H9 (cell line): Measurements from ENCODE around the gene ACACA. TPM values are rescaled to one million over a fixed set of nuclear protein-coding genes. Genes with fewer than 3 reads are reported as not detected.
A peak's percentile ranks its signal among the peaks of the same experiment; 100 is the strongest.

Experiments
- DNase-seq: peaks from one replicate; pipeline ENCODE4 v3.0.0-alpha.2; 2017
- H2AFZ ChIP-seq: one replicate; pipeline ENCODE4 v1.6.1; 2013; ENCODE audit warnings: mild to moderate bottlenecking, low read length, control low read depth, moderate library complexity
- H2AK5ac ChIP-seq: 2 replicates; pipeline ENCODE4 v1.6.1; 2013; ENCODE audit warnings: low read length, control low read depth, mixed read lengths; ENCODE audit not compliant: insufficient read length
- H2BK120ac ChIP-seq: one replicate; pipeline ENCODE4 v1.6.1; 2013; ENCODE audit warnings: low read depth, mild to moderate bottlenecking, low read length, control low read depth, inconsistent platforms; ENCODE audit not compliant: poor library complexity, severe bottlenecking
- H2BK12ac ChIP-seq: 2 replicates; pipeline ENCODE4 v1.6.1; 2013; ENCODE audit warnings: low read length, control low read depth, mixed read lengths, low read depth; ENCODE audit not compliant: insufficient read length
- H2BK15ac ChIP-seq: 2 replicates; pipeline ENCODE4 v1.6.1; 2013; ENCODE audit warnings: low read depth, low read length, control low read depth
- H2BK20ac ChIP-seq: one replicate; pipeline ENCODE4 v1.6.1; 2013; ENCODE audit warnings: low read depth, mild to moderate bottlenecking, low read length, control low read depth, inconsistent platforms; ENCODE audit not compliant: poor library complexity, severe bottlenecking
- H2BK5ac ChIP-seq: 2 replicates; pipeline ENCODE4 v1.6.1; 2013; ENCODE audit warnings: low read length, control low read depth, mixed read lengths; ENCODE audit not compliant: insufficient read length
- H3K14ac ChIP-seq: 2 replicates; pipeline ENCODE4 v1.6.1; 2013; ENCODE audit warnings: low read length, control low read depth; ENCODE audit not compliant: insufficient read depth
- H3K18ac ChIP-seq: 2 replicates; pipeline ENCODE4 v1.6.1; 2013; ENCODE audit warnings: low read depth, mild to moderate bottlenecking, mixed read lengths, low read length, control low read depth; ENCODE audit not compliant: insufficient read length
- H3K23ac ChIP-seq: 2 replicates; pipeline ENCODE4 v1.6.1; 2013; ENCODE audit warnings: low read length, control low read depth, mixed read lengths, low read depth; ENCODE audit not compliant: insufficient read length
- H3K23me2 ChIP-seq: 2 replicates; pipeline ENCODE4 v1.6.1; 2013; ENCODE audit warnings: low read depth, mild to moderate bottlenecking, mixed read lengths, low read length, control low read depth; ENCODE audit not compliant: insufficient read length, poor library complexity, severe bottlenecking
- H3K27ac ChIP-seq: 2 replicates; pipeline ENCODE4 v1.5.1; 2013; ENCODE audit warnings: low read length, control low read depth, mixed read lengths, low read depth; ENCODE audit not compliant: insufficient read length
- H3K27me3 ChIP-seq: 2 replicates; pipeline ENCODE4 v1.6.1; 2013; ENCODE audit warnings: low read length, control low read depth, inconsistent platforms; ENCODE audit not compliant: insufficient read depth
- H3K4ac ChIP-seq: 2 replicates; pipeline ENCODE4 v1.6.1; 2013; ENCODE audit warnings: low read depth, mild to moderate bottlenecking, control low read depth, inconsistent platforms, low read length, moderate library complexity
- H3K4me1 ChIP-seq: 2 replicates; pipeline ENCODE4 v1.6.1; 2013; ENCODE audit warnings: low read length, control low read depth, inconsistent platforms; ENCODE audit not compliant: insufficient read depth
- H3K4me2 ChIP-seq: 2 replicates; pipeline ENCODE4 v1.6.1; 2013; ENCODE audit warnings: low read length, control low read depth, mixed read lengths; ENCODE audit not compliant: insufficient read length, insufficient read depth
- H3K56ac ChIP-seq: 2 replicates; pipeline ENCODE4 v1.6.1; 2013; ENCODE audit warnings: low read depth, mild to moderate bottlenecking, mixed read lengths, low read length, control low read depth; ENCODE audit not compliant: insufficient read length
- H3K79me1 ChIP-seq: 2 replicates; pipeline ENCODE4 v1.6.1; 2013; ENCODE audit warnings: low read depth, mild to moderate bottlenecking, moderate library complexity, low read length, control low read depth, inconsistent platforms; ENCODE audit not compliant: insufficient read depth, poor library complexity, severe bottlenecking
- H3K79me2 ChIP-seq: 2 replicates; pipeline ENCODE4 v1.6.1; 2013; ENCODE audit warnings: low read length, control low read depth, inconsistent platforms; ENCODE audit not compliant: insufficient read depth
- H3K9ac ChIP-seq: 2 replicates; pipeline ENCODE4 v1.6.1; 2013; ENCODE audit warnings: low read length, control low read depth, mixed read lengths; ENCODE audit not compliant: insufficient read length; ENCODE audit errors: extremely low read depth
- H3K9me3 ChIP-seq: one replicate; pipeline ENCODE4 v1.6.1; 2013; ENCODE audit warnings: low read depth, low read length, inconsistent platforms; ENCODE audit not compliant: control insufficient read depth
- H3T11ph ChIP-seq: one replicate; pipeline ENCODE4 v1.6.1; 2013; ENCODE audit warnings: mild to moderate bottlenecking, low read length, control low read depth, inconsistent platforms
- H4K20me1 ChIP-seq: one replicate; pipeline ENCODE4 v1.6.1; 2013; ENCODE audit not compliant: control insufficient read depth, insufficient read length, insufficient read depth
- H4K5ac ChIP-seq: 2 replicates; pipeline ENCODE4 v1.6.1; 2013; ENCODE audit warnings: low read depth, mild to moderate bottlenecking, mixed read lengths, low read length, control low read depth; ENCODE audit not compliant: insufficient read length
- H4K8ac ChIP-seq: replicated peaks from 2 replicates; pipeline ENCODE4 v1.6.1; 2013; ENCODE audit warnings: low read length, control low read depth, mixed read lengths, low read depth; ENCODE audit not compliant: insufficient read length
- H4K91ac ChIP-seq: 2 replicates; pipeline ENCODE4 v1.6.1; 2013; ENCODE audit warnings: low read depth, mild to moderate bottlenecking, moderate library complexity, mixed read lengths, low read length, control low read depth; ENCODE audit not compliant: insufficient read length
- H3K27ac Mint-ChIP-seq, 3 experiments: 2 replicates in 2 of 3; 3 replicates in 1 of 3; pipeline ENCODE4 v1.8.0; 2020 to 2021; ENCODE audit warnings: mixed read lengths in 3 of 3, mild to moderate bottlenecking in 1 of 3, moderate library complexity in 1 of 3
- H3K27me3 Mint-ChIP-seq: 2 replicates; pipeline ENCODE4 v1.8.0; 2021; ENCODE audit warnings: low read depth, mild to moderate bottlenecking, moderate library complexity, mixed read lengths
- H3K36me3 Mint-ChIP-seq, 3 experiments: 2 replicates in 2 of 3; 3 replicates in 1 of 3; pipeline ENCODE4 v1.8.0; 2020 to 2021; ENCODE audit warnings: low read depth in 3 of 3, mixed read lengths in 3 of 3; ENCODE audit not compliant: insufficient read depth in 1 of 3
- H3K4me1 Mint-ChIP-seq, 2 experiments: 2 replicates each; pipeline ENCODE4 v1.8.0; 2020; ENCODE audit warnings: mixed read lengths in 2 of 2
- H3K4me3 Mint-ChIP-seq, 2 experiments: 2 replicates in 1 of 2; 3 replicates in 1 of 2; pipeline ENCODE4 v1.8.0; 2020 to 2021; ENCODE audit warnings: mild to moderate bottlenecking in 2 of 2, mixed read lengths in 2 of 2, moderate library complexity in 1 of 2
- H3K9me3 Mint-ChIP-seq, 2 experiments: 2 replicates in 1 of 2; 3 replicates in 1 of 2; pipeline ENCODE4 v1.8.0; 2020; ENCODE audit warnings: mild to moderate bottlenecking in 2 of 2, mixed read lengths in 2 of 2, moderate library complexity in 1 of 2
- WGBS: extraction: QIAGEN DNeasy Blood & Tissue Kit; methylation state at CpG from one replicate; pipeline ENCODE4 v1.1.7; 2013; ENCODE audit warnings: missing lambda C conversion rate, low lambda C conversion rate, mixed read lengths; ENCODE audit not compliant: insufficient read length; ENCODE audit errors: extremely low coverage; 5-methylcytosine and 5-hydroxymethylcytosine counted together
- total RNA-seq: library from RNA; stranded (reverse); gene quantifications from 2 replicates; pipeline ENCODE4 v1.2.1, GENCODE V29; 2021
- TF ChIP-seq, protein P1 (sequence below): fragments of 200-600 bp; sonication (generic); conservative IDR thresholded peaks from 3 replicates; pipeline ENCODE4 v1.8.0; 2021; ENCODE audit warnings: antibody characterized with exemption, mild to moderate bottlenecking

ACACA gene
- total RNA-seq, 1 experiment from 2014 or later = 135 TPM

DNA sequence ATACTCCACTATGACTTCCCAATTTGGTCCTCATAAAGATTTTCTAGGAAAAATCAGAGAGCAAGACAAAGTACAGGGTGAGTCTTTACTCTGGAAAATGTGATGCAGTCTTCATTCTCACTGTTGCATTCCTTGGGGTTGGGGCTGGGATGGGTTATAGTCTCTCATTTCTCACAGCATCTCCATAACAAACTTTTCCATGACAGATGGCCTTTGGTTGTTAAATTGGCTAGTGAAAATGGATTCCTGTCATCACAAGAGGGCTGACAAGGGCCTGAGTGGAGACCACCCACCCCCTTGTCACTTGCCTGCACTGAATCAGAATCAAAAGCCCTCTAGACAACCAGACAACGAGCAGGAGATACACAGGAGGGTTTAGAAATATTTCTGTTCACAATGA, 283.2 kb downstream of the ACACA start:
- Histone ChIP-seq H2BK15ac (no peak overlapping the region), H3K27ac (no peak overlapping the region), H3K9me3 (no peaks in the 10 kb centered on the region), H3K79me1 (no peaks in the 10 kb centered on the region), H4K8ac (no peak overlapping the region), H2BK12ac (no peak overlapping the region), H4K20me1 (no peaks in the 10 kb centered on the region), H4K5ac (no peak overlapping the region), H3K4me1 (no peaks in the 10 kb centered on the region), H3K23me2 (no peaks in the 10 kb centered on the region), H3K23ac (no peak overlapping the region), H3K14ac (no peak overlapping the region), H2AFZ (no peak overlapping the region), H2BK120ac (no peak overlapping the region), H2AK5ac (no peak overlapping the region), H3K18ac (no peak overlapping the region), H3K79me2 (no peaks in the 10 kb centered on the region), H4K91ac (no peak overlapping the region), H2BK5ac (no peak overlapping the region), H3T11ph (no peak overlapping the region), H3K9ac (no peak overlapping the region), H3K4ac (no peak overlapping the region), H3K56ac (no peak overlapping the region), H3K4me2 (no peak overlapping the region), H2BK20ac (no peak overlapping the region), H3K27me3 (no peaks in the 10 kb centered on the region)
- Mint-ChIP-seq H3K36me3 (peaks cover 34 to 73% (median 66%) of the 10 kb centered on the region in 3 experiments), H3K9me3 (no peaks in the 10 kb centered on the region), H3K27ac (peak overlapping the region in 1 of 3 experiments; percentile 87; a peak in 2 of 7 replicates), H3K4me3 (no peak overlapping the region), H3K27me3 (no peaks in the 10 kb centered on the region), H3K4me1 (peaks cover 33 to 43% of the 10 kb centered on the region in 2 experiments)
- DNase-seq = no peak
- no CpG with 5 or more reads among the region's 1 CpG for WGBS
- TF ChIP-seq, protein P1, sequence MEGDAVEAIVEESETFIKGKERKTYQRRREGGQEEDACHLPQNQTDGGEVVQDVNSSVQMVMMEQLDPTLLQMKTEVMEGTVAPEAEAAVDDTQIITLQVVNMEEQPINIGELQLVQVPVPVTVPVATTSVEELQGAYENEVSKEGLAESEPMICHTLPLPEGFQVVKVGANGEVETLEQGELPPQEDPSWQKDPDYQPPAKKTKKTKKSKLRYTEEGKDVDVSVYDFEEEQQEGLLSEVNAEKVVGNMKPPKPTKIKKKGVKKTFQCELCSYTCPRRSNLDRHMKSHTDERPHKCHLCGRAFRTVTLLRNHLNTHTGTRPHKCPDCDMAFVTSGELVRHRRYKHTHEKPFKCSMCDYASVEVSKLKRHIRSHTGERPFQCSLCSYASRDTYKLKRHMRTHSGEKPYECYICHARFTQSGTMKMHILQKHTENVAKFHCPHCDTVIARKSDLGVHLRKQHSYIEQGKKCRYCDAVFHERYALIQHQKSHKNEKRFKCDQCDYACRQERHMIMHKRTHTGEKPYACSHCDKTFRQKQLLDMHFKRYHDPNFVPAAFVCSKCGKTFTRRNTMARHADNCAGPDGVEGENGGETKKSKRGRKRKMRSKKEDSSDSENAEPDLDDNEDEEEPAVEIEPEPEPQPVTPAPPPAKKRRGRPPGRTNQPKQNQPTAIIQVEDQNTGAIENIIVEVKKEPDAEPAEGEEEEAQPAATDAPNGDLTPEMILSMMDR = no peak
